Ovary (tissue), 9 donors: Measurements from ENCODE around the gene ZNF423. TPM values are rescaled to one million over a fixed set of nuclear protein-coding genes. Genes with fewer than 3 reads are reported as not detected.

ENCODE experiments used
- DNase-seq, 5 donors: peaks; one replicate each; pipeline ENCODE4 v3.0.0-alpha.2; 2019 to 2020
- H3K27ac ChIP-seq, 2 donors: fragments of 200-600 bp; one replicate each; pipeline versions ENCODE4 v1.5.1 to v1.8.0; 2019 to 2022
- H3K27me3 ChIP-seq: fragments of 200-600 bp; one replicate; pipeline ENCODE4 v1.8.0; 2022
- H3K36me3 ChIP-seq: fragments of 200-600 bp; sonication (generic); one replicate; pipeline ENCODE4 v1.5.1; 2019
- H3K4me1 ChIP-seq: one replicate; pipeline ENCODE4 v1.8.1; 2013; ENCODE audit warnings: mild to moderate bottlenecking, moderate library complexity; ENCODE audit not compliant: insufficient read depth
- H3K4me3 ChIP-seq: fragments of 200-600 bp; sonication (generic); one replicate; pipeline ENCODE4 v1.5.1; 2017
- H3K9me3 ChIP-seq, 2 donors: fragments of 200-600 bp in 1 of 2; sonication (generic) in 1 of 2; one replicate each; pipeline versions ENCODE4 v1.5.1 to v1.8.1; 2013 to 2019; ENCODE audit warnings: mild to moderate bottlenecking in 1 of 2, moderate library complexity in 1 of 2
- CTCF ChIP-seq, 3 donors: fragments of 450-650 bp in 2 of 3; fragments of 200-600 bp in 1 of 3; IDR thresholded peaks; one replicate each; pipeline versions ENCODE4 v1.5.1 to v1.8.0; 2016 to 2022; ENCODE audit warnings: antibody characterized with exemption in 3 of 3, mild to moderate bottlenecking in 1 of 3
- EP300 ChIP-seq: sonication (generic); formaldehyde crosslinking; IDR thresholded peaks from one replicate; pipeline ENCODE4 v1.6.1; 2017; ENCODE audit warnings: antibody characterized with exemption
- POLR2A ChIP-seq: fragments of 450-650 bp; IDR thresholded peaks from one replicate; pipeline ENCODE4 v1.6.1; 2017; ENCODE audit warnings: antibody characterized with exemption, mild to moderate bottlenecking, moderate library complexity
- WGBS, 3 donors: extraction: QIAGEN DNeasy Blood & Tissue Kit in 1 of 3; methylation state at CpG; one replicate each; pipeline versions ENCODE4 v1.1.5 to v1.1.7; 2013 to 2017; 5-methylcytosine and 5-hydroxymethylcytosine counted together
- intact Hi-C, 4 donors: fragments of 100-400 bp; cut with DNase I; formaldehyde crosslinking; loops; one replicate each; pipeline versions ENCODE4 v1.11.0 to v1.15.1; 2022 to 2023
- polyA plus RNA-seq, 2 donors: library from polyadenylated mRNA; stranded (reverse); fragments of 200-250 nt in 1 of 2; fragments of 350-450 nt in 1 of 2; fragmentation: Illumina TruSeq in 1 of 2; extraction: RNeasy Lipid Tissue Mini Kit (QIAGEN cat#74804) in 1 of 2; gene quantifications; one replicate each; pipeline ENCODE4 v1.2.3, GENCODE V29; 2013 to 2014
- total RNA-seq, 7 donors: library from RNA; depleted of rRNA in 2 of 7; stranded (reverse); fragments of >200 nt in 2 of 7; fragmentation: NEBNext Ultra II Directional in 3 of 7; extraction: Animal tissue kit (Norgen Biotek cat#: 25700) in 3 of 7; gene quantifications; one replicate each; pipeline versions ENCODE4 v1.1.0 to v1.2.4, GENCODE V29; 2016 to 2023
- donor health status: DM: no; HTN: no; CAD: no; lungs with moderate emphysema.
- donor health status: DM: no; HTN: no; CAD: no.
- donor health status: Bipolar disorder and iron deficiency.
- donor health status: DM: yes; HTN: yes; CAD: no.
- donor health status: DM: no; HTN: no; CAD: no.
- donor health status: DM: yes; HTN: yes; CAD: no.

The ZNF423 gene
- total and polyA plus RNA-seq, 9 donors: 3.3 to 40.3 (median 12.4) TPM

GRCh38 chr16:49661465-49662187 is 194.3 kb downstream of the ZNF423 start:
- H3K9me3 ChIP-seq: no peaks in the 10 kb centered on the region
- no peak for TF ChIP-seq POLR2A
- no peak for TF ChIP-seq EP300
- TF ChIP-seq CTCF (IDR thresholded peaks at IDR 0.05): no peak
- intact Hi-C loops: no loop called here
- no peak for DNase-seq
- H3K4me1 ChIP-seq: peaks cover 11% of the 10 kb centered on the region
- H3K27me3 ChIP-seq: no peaks in the 10 kb centered on the region
- no peak overlapping the region for H3K4me3 ChIP-seq
- no peaks in the 10 kb centered on the region for H3K36me3 ChIP-seq
- WGBS, 3 donors: 92 to 96% (median 92%) methylated on average over 15 to 16 of the region's 16 CpGs
- no peak overlapping the region for H3K27ac ChIP-seq

- H3K27ac ChIP-seq: no peak overlapping the region
- no peak overlapping the region for H3K4me3 ChIP-seq
- WGBS, 3 donors: 88 to 96% (median 88%) methylated on average over 3 of the region's 3 CpGs
- no peaks in the 10 kb centered on the region for H3K27me3 ChIP-seq
- peaks cover 11% of the 10 kb centered on the region for H3K4me1 ChIP-seq
- DNase-seq: no peak
- H3K36me3 ChIP-seq: no peaks in the 10 kb centered on the region
- intact Hi-C loops: no loop called here
- TF ChIP-seq CTCF (IDR thresholded peaks at IDR 0.05): no peak
- no peak for TF ChIP-seq EP300
- no peak for TF ChIP-seq POLR2A
- no peaks in the 10 kb centered on the region for H3K9me3 ChIP-seq
Measured at GRCh38 chr16:49660626-49661025, 195.3 kb downstream of the ZNF423 start.

- no peak overlapping the region for H3K27ac ChIP-seq
- intact Hi-C loops: loop anchor here in 1 of 4 donors (10.0 kb wide), 1 partner anchor 85 kb away; no protein-coding TSS in a partner anchor
- TF ChIP-seq POLR2A (no peak), CTCF (IDR thresholded peaks at IDR 0.05) (no peak), EP300 (no peak)
Measured at GRCh38 chr16:49659356-49659755, 196.6 kb downstream of the ZNF423 start.

GRCh38 chr16:49658531-49658930 is 197.4 kb downstream of the ZNF423 start:
- Histone ChIP-seq H3K27me3 (no peaks in the 10 kb centered on the region), H3K27ac (no peak overlapping the region), H3K36me3 (no peaks in the 10 kb centered on the region), H3K4me1 (peaks cover 2% of the 10 kb centered on the region), H3K9me3 (no peaks in the 10 kb centered on the region), H3K4me3 (no peak overlapping the region)
- 80 to 88% (median 85%) methylated on average over 8 of the region's 8 CpGs for WGBS, 3 donors
- intact Hi-C loops: loop anchor here in 1 of 4 donors (10.0 kb wide), 1 partner anchor 86 kb away; no protein-coding TSS in a partner anchor
- DNase-seq: no peak
- no peak for TF ChIP-seq POLR2A

More at GRCh38 chr16:49659356-49659755, 196.6 kb downstream of the ZNF423 start:
- DNase-seq: no peak
- Histone ChIP-seq H3K36me3 (no peaks in the 10 kb centered on the region), H3K4me1 (peaks cover 9% of the 10 kb centered on the region), H3K9me3 (no peaks in the 10 kb centered on the region), H3K27me3 (no peaks in the 10 kb centered on the region), H3K4me3 (no peak overlapping the region)
- WGBS, 3 donors: 93 to 96% (median 93%) methylated on average over 10 of the region's 10 CpGs
